ENCODE data around the gene LENG8.
A peak's percentile ranks its signal among the peaks of the same experiment; 100 is the strongest.

LENG8 gene

GRCh38 chr19:54428323-54429175 is 20.4 kb upstream of the LENG8 start:
- no peak for TF ChIP-seq FOXM1 (IDR thresholded peaks at IDR 0.05; ENCODE audit: borderline replicate concordance, low read depth)
- TF ChIP-seq TCF12 (IDR thresholded peaks at IDR 0.05; ENCODE audit: low read depth) = no peak

GRCh38 chr19:54429176-54429495 is 19.9 kb upstream of the LENG8 start:
- no peak for TF ChIP-seq NFIC (IDR thresholded peaks at IDR 0.05)
- no peak for TF ChIP-seq REST (IDR thresholded peaks at IDR 0.05; ENCODE audit: low read depth)
- no peak for TF ChIP-seq MAX (IDR thresholded peaks at IDR 0.05)
- TF ChIP-seq YY1 (IDR thresholded peaks at IDR 0.05; ENCODE audit: low read depth) = no peak
- TF ChIP-seq USF1 (IDR thresholded peaks at IDR 0.05) = no peak
- no peak for TF ChIP-seq CEBPB (IDR thresholded peaks at IDR 0.05)
- no peak for TF ChIP-seq EP300 (IDR thresholded peaks at IDR 0.05; ENCODE audit: borderline replicate concordance)
- no peak for TF ChIP-seq TAF1 (IDR thresholded peaks at IDR 0.05; ENCODE audit: low read depth)
- TF ChIP-seq EGR1 (IDR thresholded peaks at IDR 0.05) = no peak
- TF ChIP-seq CREB1 (IDR thresholded peaks at IDR 0.05; ENCODE audit: low read depth) = no peak
- no peak for TF ChIP-seq FOXM1 (IDR thresholded peaks at IDR 0.05; ENCODE audit: borderline replicate concordance, low read depth)
- no peak for TF ChIP-seq RAD21 (IDR thresholded peaks at IDR 0.05; ENCODE audit: low read depth)
- no peak for TF ChIP-seq ZBTB7A (IDR thresholded peaks at IDR 0.05; ENCODE audit: low read depth)
- TF ChIP-seq TCF12 (IDR thresholded peaks at IDR 0.05; ENCODE audit: low read depth) = no peak
- TF ChIP-seq TEAD4 (IDR thresholded peaks at IDR 0.05) = no peak

GRCh38 chr19:54429545-54430227 is 19.3 kb upstream of the LENG8 start:
- no peak for TF ChIP-seq TCF12 (IDR thresholded peaks at IDR 0.05; ENCODE audit: low read depth)
- no peak for TF ChIP-seq FOXM1 (IDR thresholded peaks at IDR 0.05; ENCODE audit: borderline replicate concordance, low read depth)
- TF ChIP-seq REST (IDR thresholded peaks at IDR 0.05; ENCODE audit: low read depth) = no peak
- TF ChIP-seq ZBTB7A (IDR thresholded peaks at IDR 0.05; ENCODE audit: low read depth) = no peak
- no peak for TF ChIP-seq YY1 (IDR thresholded peaks at IDR 0.05; ENCODE audit: low read depth)
- TF ChIP-seq TEAD4 (IDR thresholded peaks at IDR 0.05) = no peak
- TF ChIP-seq NFIC (IDR thresholded peaks at IDR 0.05) = no peak
- no peak for TF ChIP-seq CREB1 (IDR thresholded peaks at IDR 0.05; ENCODE audit: low read depth)
- no peak for TF ChIP-seq MAX (IDR thresholded peaks at IDR 0.05)
- TF ChIP-seq EGR1 (IDR thresholded peaks at IDR 0.05) = no peak
- TF ChIP-seq USF1 (IDR thresholded peaks at IDR 0.05) = no peak
- TF ChIP-seq RAD21 (IDR thresholded peaks at IDR 0.05; ENCODE audit: low read depth) = no peak
- TF ChIP-seq CEBPB (IDR thresholded peaks at IDR 0.05) = no peak
- TF ChIP-seq TAF1 (IDR thresholded peaks at IDR 0.05; ENCODE audit: low read depth) = no peak
- TF ChIP-seq EP300 (IDR thresholded peaks at IDR 0.05; ENCODE audit: borderline replicate concordance) = no peak

- TF ChIP-seq YY1 (IDR thresholded peaks at IDR 0.05; ENCODE audit: low read depth) = no peak
- TF ChIP-seq RAD21 (IDR thresholded peaks at IDR 0.05; ENCODE audit: low read depth) = peak; percentile 36
These were observed 18.4 kb upstream of the LENG8 start for GRCh38 chr19:54430306-54431254.

- TF ChIP-seq CEBPB (IDR thresholded peaks at IDR 0.05) (peak; percentile 36; the same call in 1 of the 2 replicates), TAF1 (IDR thresholded peaks at IDR 0.05; ENCODE audit: low read depth) (no peak), CREB1 (IDR thresholded peaks at IDR 0.05; ENCODE audit: low read depth) (no peak), MAX (IDR thresholded peaks at IDR 0.05) (peak; percentile 51; the same call in 1 of the 2 replicates), EP300 (IDR thresholded peaks at IDR 0.05; ENCODE audit: borderline replicate concordance) (peak; percentile 52; the same call in 1 of the 2 replicates), NFIC (IDR thresholded peaks at IDR 0.05) (peak; percentile 94), TCF12 (IDR thresholded peaks at IDR 0.05; ENCODE audit: low read depth) (peak; percentile 54; the same call in 1 of the 2 replicates), FOXM1 (IDR thresholded peaks at IDR 0.05; ENCODE audit: borderline replicate concordance, low read depth) (no peak), TEAD4 (IDR thresholded peaks at IDR 0.05) (peak; percentile 46; the same call in 1 of the 2 replicates), USF1 (IDR thresholded peaks at IDR 0.05) (peak; percentile 53), RAD21 (IDR thresholded peaks at IDR 0.05; ENCODE audit: low read depth) (no peak)
These were observed 17.7 kb upstream of the LENG8 start for GRCh38 chr19:54431255-54431838.
